Muscle of leg (tissue), 11 donors: Measurements from ENCODE around the gene SERPINB6. TPM values are rescaled to one million over a fixed set of nuclear protein-coding genes. Genes with fewer than 3 reads are reported as not detected.
A peak's percentile ranks its signal among the peaks of the same experiment; 100 is the strongest.

Source experiments
- DNase-seq: peaks from one replicate; pipeline ENCODE4 v3.0.0; 2013
- H3K27ac ChIP-seq: one replicate; pipeline ENCODE4 v1.5.1; 2013; ENCODE audit warnings: mild to moderate bottlenecking, low read length, control low read depth
- H3K27me3 ChIP-seq: one replicate; pipeline ENCODE4 v1.6.1; 2013; ENCODE audit warnings: low read length; ENCODE audit not compliant: control insufficient read depth, insufficient read depth
- H3K36me3 ChIP-seq: one replicate; pipeline ENCODE4 v1.6.1; 2013; ENCODE audit warnings: low read length; ENCODE audit not compliant: control insufficient read depth, insufficient read depth
- H3K4me1 ChIP-seq: one replicate; pipeline ENCODE4 v1.6.1; 2013; ENCODE audit warnings: low read length; ENCODE audit not compliant: control insufficient read depth, insufficient read depth
- H3K4me3 ChIP-seq: one replicate; pipeline ENCODE4 v1.5.1; 2013; ENCODE audit warnings: low read length, control low read depth
- H3K9me3 ChIP-seq: replicated peaks from 2 replicates; pipeline ENCODE4 v1.6.1; 2013; ENCODE audit warnings: low read depth, low read length; ENCODE audit not compliant: control insufficient read depth
- WGBS: methylation state at CpG from one replicate; pipeline ENCODE4 v1.1.5; 2013; ENCODE audit warnings: missing lambda C conversion rate; ENCODE audit not compliant: insufficient coverage; 5-methylcytosine and 5-hydroxymethylcytosine counted together
- polyA plus RNA-seq, 8 donors: library from polyadenylated mRNA; unstranded; fragments of 120-200 nt; gene quantifications; one replicate each; pipeline versions ENCODE4 v1.2.1 to v1.2.3, GENCODE V29; 2013; ENCODE audit warnings: inconsistent platforms in 1 of 8, low replicate concordance in 1 of 8; ENCODE audit not compliant: insufficient read length in 8 of 8, insufficient read depth in 1 of 8
- total RNA-seq: library from RNA; stranded (reverse); fragments of 120-200 nt; gene quantifications from one replicate; pipeline ENCODE4 v1.2.4, GENCODE V29; 2013

SERPINB6 gene
- total and polyA plus RNA-seq, 9 donors: 55.3 to 101 (median 87.6) TPM

DNA sequence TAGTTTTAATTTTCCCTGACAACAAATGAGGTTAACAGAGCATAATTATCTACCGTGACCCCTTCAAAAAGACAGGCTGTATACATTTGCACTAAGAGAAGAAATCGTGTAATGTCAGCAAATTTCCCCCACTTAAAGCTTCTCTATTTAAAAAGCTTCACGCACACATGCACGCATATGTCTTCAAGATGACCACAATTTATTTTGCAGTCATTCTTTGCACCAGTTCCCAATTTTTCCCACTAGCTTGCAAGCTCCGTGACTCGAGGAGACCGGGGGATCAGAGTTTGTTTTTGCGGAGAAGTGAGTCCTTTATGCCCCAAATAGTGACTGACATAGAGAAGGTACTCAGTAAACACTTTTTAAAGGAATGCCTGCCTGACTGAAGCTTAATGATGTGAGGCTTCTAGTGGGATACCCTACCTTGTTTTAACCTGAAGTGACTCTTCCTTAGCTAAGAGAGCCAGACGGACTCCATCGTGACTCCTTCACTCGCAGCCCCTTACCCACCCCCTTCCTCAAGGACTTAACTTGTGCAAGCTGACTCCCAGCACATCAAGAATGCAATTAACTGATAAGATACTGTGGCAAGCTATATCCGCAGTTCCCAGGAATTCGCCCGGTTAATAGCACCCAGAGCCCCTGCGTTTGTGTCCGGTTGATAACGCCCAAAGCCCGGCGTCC lies 19.0 kb upstream of the SERPINB6 start:
- DNase-seq: peak; percentile 65
- Histone ChIP-seq H3K4me1 (peaks cover 25% of the 10 kb centered on the region), H3K9me3 (no peaks in the 10 kb centered on the region), H3K4me3 (peak overlapping the region; percentile 97), H3K27ac (peak overlapping the region; percentile 98), H3K27me3 (no peaks in the 10 kb centered on the region), H3K36me3 (no peaks in the 10 kb centered on the region)
- WGBS: 11% methylated on average over 14 of the region's 19 CpGs

DNA sequence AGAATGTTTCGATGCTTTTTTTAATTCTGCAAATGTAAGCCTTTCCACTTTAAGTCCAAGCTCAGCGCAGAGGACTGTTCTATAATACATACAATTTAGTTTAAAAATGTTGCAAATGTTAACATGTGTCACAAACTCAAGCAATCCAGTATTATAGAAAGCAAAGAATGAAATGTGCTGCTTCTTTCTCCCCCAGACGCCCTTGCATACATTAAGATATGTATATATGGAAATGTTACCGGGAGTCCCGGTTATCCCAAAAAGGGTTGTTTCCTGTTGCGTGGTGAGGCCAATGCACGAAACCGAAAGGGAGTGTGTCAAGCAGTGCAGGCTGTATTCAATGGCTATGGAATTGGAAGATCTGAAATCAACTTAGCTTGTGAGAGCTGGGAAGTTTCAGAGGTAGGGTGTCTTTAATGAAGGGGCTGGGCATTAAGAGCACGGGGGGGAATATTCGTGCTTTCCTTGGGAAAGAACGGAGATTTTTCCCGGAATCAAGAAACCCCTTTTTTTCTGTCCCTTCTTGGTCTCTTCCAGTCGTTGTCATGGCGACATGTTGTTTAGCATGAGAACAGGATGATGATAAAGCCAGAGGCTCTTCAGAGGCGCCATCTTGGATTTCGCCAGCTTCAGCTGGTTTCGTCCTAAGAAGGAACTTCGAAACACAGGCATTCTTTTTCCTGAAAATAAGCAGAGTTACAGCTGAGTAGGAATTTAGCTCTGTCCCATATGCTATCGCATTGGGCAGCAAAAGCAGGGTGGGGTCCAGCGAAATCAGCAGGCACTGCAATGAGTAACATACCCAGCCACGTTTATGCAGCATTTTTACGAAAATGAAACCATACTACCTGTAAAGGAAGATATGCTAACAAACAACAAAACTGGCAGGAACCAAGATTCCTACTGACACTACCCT lies 18.2 kb upstream of the SERPINB6 start:
- peak overlapping the region; percentile 98 for H3K27ac ChIP-seq
- H3K27me3 ChIP-seq: no peaks in the 10 kb centered on the region
- peak overlapping the region; percentile 97 for H3K4me3 ChIP-seq
- WGBS: 0% methylated on average over 7 of the region's 22 CpGs
- H3K4me1 ChIP-seq: peaks cover 25% of the 10 kb centered on the region
- H3K36me3 ChIP-seq: no peaks in the 10 kb centered on the region
- H3K9me3 ChIP-seq: no peaks in the 10 kb centered on the region
- DNase-seq: peak; percentile 99

- Histone ChIP-seq H3K36me3 (no peaks in the 10 kb centered on the region), H3K4me3 (peak overlapping the region; percentile 97), H3K27me3 (no peaks in the 10 kb centered on the region), H3K4me1 (peaks cover 25% of the 10 kb centered on the region), H3K27ac (peak overlapping the region; percentile 98), H3K9me3 (no peaks in the 10 kb centered on the region)
- WGBS: under 1% methylated on average over 63 of the region's 64 CpGs
- peak; percentile 97 for DNase-seq
Observed at GRCh38 chr6:2988426-2989331, 17.3 kb upstream of the SERPINB6 start.

GRCh38 chr6:2988094-2988425 lies 16.7 kb upstream of the SERPINB6 start:
- H3K36me3 ChIP-seq: no peaks in the 10 kb centered on the region
- peak overlapping the region; percentile 98 for H3K27ac ChIP-seq
- no peak for DNase-seq
- peak overlapping the region; percentile 97 for H3K4me3 ChIP-seq
- 9% methylated on average over 2 of the region's 2 CpGs for WGBS
- no peaks in the 10 kb centered on the region for H3K27me3 ChIP-seq
- no peaks in the 10 kb centered on the region for H3K9me3 ChIP-seq
- peaks cover 25% of the 10 kb centered on the region for H3K4me1 ChIP-seq

DNA sequence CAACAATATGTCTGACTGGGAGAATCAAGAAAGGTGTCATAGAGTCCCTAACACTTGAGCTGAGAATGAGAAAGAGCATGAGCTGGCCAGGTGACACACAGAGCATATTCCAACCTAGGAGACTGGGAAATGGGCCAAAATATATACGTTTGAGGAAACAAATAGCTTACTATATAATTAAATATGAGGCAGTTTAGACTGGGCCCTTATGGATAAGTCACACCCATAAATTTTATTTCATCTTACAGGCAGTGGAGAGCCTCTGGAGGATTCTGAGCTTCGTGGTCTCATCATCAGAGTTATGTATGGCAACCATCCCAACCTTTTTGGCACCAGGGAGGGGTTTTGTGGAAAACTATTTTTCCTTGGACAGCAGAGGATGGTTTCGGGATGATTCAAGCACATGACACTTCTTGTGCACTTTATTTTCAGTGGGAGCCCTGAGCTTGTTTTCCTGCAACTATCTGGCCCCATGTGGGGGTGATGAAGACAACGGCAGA lies 15.4 kb upstream of the SERPINB6 start:
- Histone ChIP-seq H3K9me3 (no peaks in the 10 kb centered on the region), H3K27ac (peak overlapping the region; percentile 98), H3K27me3 (no peaks in the 10 kb centered on the region), H3K36me3 (no peaks in the 10 kb centered on the region), H3K4me1 (peaks cover 35% of the 10 kb centered on the region), H3K4me3 (no peak overlapping the region)
- WGBS: 27% methylated on average over 2 of the region's 4 CpGs
- DNase-seq: peak; percentile 95

- WGBS: 91% methylated on average over 11 of the region's 12 CpGs
- H3K9me3 ChIP-seq: no peaks in the 10 kb centered on the region
- no peak overlapping the region for H3K4me3 ChIP-seq
- no peak for DNase-seq
- H3K4me1 ChIP-seq: peaks cover 39% of the 10 kb centered on the region
- H3K36me3 ChIP-seq: no peaks in the 10 kb centered on the region
- H3K27ac ChIP-seq: no peak overlapping the region
- H3K27me3 ChIP-seq: no peaks in the 10 kb centered on the region
Observed at GRCh38 chr6:2984738-2985406, 13.5 kb upstream of the SERPINB6 start.

GRCh38 chr6:2982426-2983117 lies 11.2 kb upstream of the SERPINB6 start:
- no peak for DNase-seq
- no peaks in the 10 kb centered on the region for H3K9me3 ChIP-seq
- H3K27me3 ChIP-seq: no peaks in the 10 kb centered on the region
- WGBS: 73% methylated on average over 4 of the region's 4 CpGs
- H3K36me3 ChIP-seq: no peaks in the 10 kb centered on the region
- H3K4me3 ChIP-seq: no peak overlapping the region
- no peak overlapping the region for H3K27ac ChIP-seq
- H3K4me1 ChIP-seq: peaks cover 29% of the 10 kb centered on the region

GRCh38 chr6:2980465-2980855 lies 9.1 kb upstream of the SERPINB6 start:
- H3K36me3 ChIP-seq: no peaks in the 10 kb centered on the region
- no peaks in the 10 kb centered on the region for H3K27me3 ChIP-seq
- no peak overlapping the region for H3K27ac ChIP-seq
- 80% methylated on average over 2 of the region's 3 CpGs for WGBS
- H3K4me3 ChIP-seq: no peak overlapping the region
- H3K9me3 ChIP-seq: no peaks in the 10 kb centered on the region
- peaks cover 23% of the 10 kb centered on the region for H3K4me1 ChIP-seq
- DNase-seq: no peak

DNA sequence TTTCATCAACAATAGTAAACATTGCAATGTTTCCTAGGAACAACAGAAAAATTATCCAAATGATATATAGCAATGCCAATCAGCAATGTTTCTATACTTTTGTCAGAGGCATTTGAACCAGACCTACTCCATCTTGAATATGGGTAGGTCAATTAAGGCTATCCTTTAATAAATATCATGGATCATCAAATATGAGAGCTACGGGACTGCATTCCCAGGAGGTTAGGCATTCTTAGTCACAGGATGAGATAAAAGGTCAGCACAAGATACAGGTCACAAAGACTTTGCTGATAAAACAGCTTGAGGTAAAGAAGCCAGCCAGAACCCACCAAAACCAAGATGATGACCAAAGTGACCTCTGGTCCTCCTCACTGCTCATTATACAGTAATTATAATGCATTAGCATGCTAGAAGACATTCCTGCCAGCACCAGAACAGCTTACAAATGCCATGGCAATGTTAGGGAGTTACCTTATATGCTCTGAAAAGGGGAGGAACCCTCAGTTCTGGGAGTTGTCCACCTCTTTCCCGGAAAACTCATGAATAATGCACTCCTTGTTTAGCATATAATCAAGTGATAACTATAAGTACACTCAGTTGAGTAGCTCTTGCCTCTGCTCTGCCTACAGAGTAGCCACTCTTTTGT lies 8.6 kb upstream of the SERPINB6 start:
- no CpG with 5 or more reads among the region's 2 CpGs for WGBS
- DNase-seq: no peak
- Histone ChIP-seq H3K9me3 (no peaks in the 10 kb centered on the region), H3K36me3 (no peaks in the 10 kb centered on the region), H3K27ac (no peak overlapping the region), H3K4me1 (peaks cover 23% of the 10 kb centered on the region), H3K27me3 (no peaks in the 10 kb centered on the region), H3K4me3 (no peak overlapping the region)
